T-helper 9 cell (primary cell): ENCODE results near the gene MAD1L1.
"Not testable (repeated sequence)": the region's sequence is repeated elsewhere in the genome, so short reads cannot be mapped to it uniquely, and the experiment has no call there.

Experiments used
- DNase-seq: peaks from one replicate; pipeline ENCODE4 v3.0.0-alpha.2; 2020

MAD1L1 gene

DNA sequence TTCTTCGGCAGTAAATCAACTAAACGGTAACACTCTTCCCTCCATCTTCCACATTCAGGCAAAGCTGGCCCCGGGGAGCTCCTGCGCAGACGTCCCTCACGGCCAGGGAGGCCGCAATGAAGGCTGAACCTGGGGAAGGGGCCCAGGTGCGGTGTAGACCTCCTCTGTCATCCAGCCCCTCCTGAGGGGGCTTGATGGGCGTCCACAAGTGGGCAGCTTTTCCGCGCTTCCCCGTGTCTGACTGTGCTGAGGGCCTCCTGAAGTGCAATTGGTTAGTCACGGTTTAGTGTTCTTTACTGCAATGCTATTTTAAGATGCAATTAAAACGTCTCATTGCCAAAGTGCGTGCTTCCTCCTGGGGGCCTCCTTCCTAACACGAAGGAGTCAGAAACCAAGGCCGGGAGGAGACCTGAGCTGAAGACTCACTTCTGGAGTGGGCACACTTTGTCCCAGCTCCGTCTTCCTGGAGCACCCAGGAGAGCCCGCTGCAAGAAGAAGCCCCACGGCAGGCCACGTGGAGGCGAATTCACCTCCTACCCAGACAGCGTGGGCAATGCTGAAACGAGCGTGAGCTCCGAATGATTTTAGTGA is 389.4 kb downstream of the MAD1L1 start:
- DNase-seq, result no peak

DNA sequence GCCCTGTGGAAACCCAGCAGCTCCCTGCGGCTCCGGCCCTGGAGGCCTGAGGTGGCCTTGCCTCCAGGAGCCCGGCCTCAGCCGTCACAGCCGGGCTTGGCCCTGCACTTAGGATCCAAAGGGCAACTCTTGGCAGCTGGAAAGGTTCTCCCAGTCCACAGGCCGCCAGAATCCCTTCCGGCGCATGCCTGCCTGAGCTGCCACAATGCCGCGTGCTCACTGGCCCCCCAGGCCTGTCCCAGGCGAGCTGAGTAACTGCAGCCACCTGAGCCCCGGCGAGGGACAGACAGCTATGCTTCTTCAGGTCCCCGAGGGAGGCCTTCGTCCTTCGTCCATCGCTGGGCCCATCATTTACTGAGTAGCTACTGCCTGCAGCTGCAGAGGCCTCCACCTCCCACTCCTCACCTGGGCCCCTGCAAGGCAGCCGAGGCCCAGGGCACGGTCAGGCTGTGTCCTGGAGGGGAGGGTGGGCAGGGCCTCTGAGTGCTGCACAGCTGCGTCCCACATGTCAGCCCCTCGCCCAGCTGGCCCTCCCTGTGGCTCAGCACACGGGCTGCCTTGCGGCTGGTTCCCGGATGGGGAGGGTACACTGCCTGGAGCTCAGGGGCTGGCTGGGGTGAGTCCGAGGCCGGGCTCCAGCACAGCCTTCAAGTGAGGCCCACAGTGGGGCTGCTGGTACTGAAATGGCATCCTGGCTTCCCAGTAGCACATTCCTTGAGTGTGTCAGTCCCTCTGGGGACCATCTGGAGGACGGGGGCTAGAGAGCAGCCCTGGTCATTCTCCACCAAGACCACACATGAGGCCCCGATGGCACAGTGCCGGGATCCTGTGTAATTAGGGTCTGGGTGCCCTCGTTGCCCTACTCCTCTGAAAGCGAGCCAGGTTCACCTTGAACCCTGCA is 390.2 kb downstream of the MAD1L1 start:
- DNase-seq, result no peak

DNA sequence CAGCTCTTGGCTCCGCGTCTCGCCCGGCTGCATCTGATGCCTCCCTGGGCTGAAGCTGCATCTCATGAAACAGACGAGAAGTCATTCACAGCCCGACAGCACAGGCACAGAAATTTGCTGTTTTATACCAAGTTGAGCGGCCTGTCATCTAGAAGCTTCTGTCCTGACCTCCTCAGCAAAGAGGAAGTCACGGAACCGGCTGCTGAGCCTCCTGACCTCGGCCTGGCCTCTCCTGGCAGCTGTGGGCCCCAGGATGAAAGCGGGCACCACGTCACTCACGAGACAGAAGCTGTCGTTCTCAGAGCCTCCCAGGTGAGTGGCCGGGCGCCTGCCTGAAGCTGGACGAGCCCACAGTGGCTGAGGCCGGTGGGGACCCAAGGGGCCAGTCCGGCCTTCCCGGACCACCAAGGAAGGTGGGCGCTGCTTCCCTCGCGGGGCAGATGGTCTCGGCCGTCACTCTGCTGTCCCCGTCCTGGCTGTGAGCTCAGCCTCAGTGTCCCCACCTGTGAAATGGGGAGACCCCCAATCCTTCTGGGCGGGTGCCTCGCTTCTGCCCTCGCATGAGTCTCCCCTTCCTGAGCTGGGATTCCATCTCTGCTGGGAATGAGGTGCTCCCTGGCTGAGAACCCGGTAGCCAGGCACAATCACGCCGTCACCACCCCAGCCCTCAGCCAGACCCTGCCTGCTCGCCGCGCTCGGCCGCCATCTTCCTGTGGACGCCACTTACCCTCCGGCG is 391.3 kb downstream of the MAD1L1 start:
- DNase-seq, result not testable (repeated sequence)

DNA sequence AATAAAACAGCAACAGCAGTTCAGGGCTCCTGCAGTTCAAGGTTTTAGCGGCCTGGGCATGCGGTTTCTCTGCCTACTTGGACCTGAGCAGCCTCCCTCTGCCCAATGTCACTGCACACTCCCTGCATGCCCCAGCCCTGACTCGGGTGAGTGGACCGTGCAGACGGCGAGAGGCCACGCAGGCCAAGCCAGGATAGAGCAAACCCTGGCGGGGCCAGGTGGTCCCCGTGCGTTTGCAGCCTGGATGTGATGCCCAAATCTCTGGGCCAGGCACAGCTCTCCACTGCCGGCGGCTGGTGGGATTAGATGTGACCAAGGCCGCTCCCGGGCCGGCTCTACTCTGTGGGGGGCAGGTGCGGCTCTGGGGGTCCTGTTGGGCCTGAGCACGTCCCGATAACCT is 392.0 kb downstream of the MAD1L1 start:
- not testable (repeated sequence) for DNase-seq

DNA sequence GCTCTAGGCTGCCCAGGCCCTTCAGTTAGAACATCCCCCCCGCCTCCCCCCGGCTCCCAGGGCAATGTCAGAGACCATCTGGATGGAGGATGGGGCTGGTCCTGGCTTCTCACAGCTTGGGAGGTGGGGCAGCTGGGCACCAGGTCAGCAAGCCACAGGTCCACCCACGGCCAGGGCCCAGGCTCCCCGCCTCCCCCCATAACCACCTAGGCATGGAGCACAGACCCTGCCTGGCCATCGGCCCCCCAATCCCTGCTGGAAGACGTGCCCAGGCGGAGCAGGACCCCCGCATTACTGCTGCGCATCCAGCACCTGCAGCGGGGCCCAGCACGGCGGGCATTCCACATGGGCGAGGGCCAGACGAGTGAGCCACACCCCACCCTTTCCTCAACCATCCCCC is 393.0 kb downstream of the MAD1L1 start:
- no peak for DNase-seq

DNA sequence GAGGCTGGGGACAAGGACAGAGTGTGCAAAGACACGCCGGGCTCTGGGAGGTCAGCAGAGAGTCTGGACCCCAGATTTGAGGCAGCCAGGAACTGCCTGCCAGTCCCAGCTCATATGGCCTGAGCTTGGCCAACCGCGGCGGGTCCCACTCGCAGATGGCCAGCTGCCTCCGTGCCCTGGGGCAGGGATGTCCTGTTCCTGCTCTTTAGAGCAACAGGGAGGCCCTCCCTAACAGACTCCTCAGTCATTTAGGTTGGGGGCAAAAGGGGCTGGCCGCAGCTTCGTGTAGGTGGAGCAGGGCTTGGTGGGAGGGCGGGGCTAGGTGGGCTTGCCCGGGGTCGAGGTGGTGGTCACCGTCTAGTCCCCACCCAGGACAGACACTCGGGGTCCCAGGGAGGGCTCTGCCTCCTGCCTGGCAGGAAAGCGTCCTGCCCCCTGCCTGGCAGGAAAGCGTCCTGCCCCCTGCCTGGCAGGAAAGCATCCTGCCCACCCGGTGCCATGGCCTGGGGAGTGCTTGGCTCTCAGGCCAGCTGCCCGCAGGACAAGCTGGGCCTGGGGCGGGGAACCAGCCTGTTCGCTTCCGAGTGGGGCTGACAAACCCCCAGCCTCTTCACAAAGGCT is 393.7 kb downstream of the MAD1L1 start:
- not testable (repeated sequence) for DNase-seq

DNA sequence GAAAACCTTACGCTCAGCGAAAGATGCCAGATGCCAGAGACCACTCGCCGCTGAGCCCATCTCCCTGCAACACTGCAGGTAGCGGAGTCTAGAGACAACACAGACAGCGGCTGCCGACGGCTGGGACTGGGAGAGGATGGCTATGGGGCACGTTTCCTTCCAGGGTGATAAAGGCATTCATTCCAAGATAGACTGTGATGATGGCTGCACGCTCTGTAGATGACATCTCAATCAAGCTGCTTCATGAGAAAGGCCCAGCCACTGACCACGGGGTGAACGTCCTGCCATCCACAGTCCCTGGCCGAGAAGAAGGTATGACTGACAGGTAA is 394.2 kb downstream of the MAD1L1 start:
- DNase-seq, result not testable (repeated sequence)

DNA sequence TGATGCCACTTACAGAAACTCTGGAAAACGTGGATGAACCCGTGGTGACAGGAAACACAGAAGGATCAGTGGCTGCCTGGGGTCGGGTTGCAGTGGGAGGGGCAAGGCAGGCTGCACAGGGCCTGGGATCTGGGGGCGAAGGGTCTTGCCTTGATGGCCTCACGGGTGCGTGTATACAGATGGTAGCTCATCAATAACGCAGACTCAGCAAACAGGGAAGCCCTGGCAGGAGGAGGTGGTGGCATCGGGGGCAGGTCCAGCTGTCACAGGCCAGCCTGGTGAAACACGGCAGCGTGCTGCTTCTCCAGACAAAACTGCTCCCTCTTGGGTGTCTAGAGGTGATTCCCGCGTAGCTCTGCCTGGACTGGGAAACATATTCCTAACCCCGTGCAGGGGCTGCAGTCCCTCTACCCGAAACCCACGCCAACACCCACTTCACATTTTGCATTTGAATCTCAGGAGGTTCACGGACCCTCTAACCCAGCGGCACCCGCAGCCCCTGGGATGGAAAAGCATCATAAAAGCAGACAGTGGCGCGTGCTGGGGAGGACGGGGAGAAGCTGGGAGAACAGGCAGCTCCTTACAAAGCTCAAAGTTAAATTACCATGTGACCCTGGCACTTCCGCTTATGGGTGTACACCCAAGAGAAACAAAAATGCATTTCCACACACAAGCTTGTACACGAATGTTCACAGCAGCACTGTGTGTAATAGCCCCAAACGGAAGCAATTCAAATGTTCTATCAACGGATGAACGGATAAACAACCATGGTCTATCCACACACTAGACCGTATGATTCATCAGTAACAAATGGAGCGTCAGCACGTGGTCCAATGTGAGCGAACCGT is 394.8 kb downstream of the MAD1L1 start:
- DNase-seq, result not testable (repeated sequence)

DNA sequence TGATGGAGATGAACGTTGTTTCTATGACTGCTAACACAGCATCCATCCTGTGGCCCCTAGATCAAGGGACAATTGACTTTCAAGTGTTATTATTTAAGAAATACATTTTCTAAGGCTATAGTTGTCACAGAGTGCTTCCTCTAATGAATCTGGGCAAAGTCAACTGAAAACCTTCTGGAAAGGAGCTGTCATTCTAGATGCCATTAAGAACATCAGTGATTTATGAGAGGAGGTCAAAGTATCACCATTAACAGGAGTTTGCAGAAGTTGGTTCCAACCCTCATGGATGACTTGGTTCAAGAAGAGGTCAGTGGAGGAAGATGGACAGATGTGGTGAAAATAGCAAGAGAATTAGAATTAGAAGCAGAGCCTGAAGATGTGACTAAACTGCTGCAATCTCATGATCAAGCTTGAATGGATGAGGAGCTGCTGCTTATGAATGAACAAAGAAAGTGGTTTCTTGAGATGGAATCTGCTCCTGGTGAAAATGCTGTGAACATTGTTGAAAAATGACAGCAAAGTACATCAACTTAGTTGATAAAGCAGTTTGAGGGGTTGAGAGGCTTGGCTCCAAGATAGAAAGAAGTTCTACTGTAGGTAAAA is 400.7 kb downstream of the MAD1L1 start:
- DNase-seq, result not testable (repeated sequence)

DNA sequence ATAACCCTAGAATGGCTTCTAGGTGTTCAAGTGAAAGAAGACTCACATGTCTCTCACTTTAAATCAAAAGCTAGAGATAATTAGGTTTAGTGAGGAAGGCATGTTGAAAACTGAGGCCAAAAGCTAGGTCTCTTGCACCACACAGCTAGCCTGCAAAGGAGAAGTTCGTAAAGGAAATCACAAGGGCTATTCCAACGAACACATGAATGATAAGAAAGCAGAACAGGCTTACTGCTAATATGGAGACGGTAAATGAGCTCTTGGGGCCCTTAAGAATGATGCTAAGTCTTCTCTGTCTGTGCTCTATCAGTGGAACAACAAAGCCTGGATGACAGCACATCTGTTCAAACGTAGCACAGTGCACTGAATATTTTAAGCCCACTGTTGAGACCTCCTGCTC is 401.3 kb downstream of the MAD1L1 start:
- DNase-seq, result not testable (repeated sequence)

DNA sequence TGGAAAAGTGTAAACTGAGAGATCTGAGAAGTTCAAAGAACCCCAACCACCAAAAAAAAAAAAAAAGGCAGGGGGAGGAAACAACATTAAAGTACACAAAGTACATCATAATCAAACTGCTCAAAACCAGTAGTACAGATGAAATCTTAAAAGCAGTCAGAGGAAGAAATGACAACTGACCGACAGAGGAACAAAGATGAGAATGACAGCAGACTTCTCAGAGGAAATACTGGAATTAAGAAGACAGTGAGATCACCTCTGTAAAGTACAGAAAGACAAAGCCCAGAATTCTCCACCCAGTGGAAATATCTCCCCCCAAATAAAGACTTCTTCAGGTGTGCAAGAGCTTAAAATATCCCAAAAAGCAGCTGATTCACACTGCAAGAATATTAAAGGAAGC is 403.1 kb downstream of the MAD1L1 start:
- DNase-seq, result not testable (repeated sequence)

DNA sequence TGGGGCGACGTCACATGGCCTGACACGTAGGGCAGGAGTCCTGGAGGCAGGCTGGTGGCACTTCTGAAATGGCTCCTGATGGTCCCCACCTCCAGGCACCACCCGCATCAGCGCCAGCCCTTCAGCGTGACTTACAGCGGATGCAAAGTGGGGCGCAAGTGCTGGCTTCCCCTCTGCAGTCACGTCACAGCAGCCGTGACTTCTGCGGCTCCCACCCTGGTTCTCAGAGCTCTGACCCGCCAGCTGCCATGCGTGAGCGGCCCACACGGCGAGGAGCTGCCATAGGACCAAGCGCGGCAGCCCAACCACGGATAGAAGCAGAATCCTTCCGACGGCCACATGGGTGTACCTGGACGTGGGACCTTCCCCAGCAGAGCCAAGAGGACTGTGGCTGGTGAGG is 403.6 kb downstream of the MAD1L1 start:
- DNase-seq, result no peak

DNA sequence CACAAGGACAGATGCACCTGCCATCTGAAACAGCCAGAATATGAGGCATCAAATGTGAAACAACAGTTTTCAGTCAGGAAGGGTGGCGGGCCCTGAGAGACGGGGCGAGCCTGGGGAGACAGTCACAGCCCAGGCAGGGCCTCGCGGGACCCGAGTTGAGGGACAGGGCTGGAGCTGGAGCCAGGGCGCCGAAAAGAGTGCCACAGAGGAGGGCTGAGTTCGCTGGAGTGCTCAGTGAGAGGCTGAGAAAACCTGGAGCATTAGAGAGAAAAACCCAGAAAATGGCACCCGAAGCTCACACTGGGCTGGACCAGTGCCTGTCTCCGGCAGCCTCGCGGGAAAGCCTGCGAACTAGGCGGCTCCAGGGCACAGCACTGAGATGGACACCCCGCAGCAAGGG is 404.6 kb downstream of the MAD1L1 start:
- not testable (repeated sequence) for DNase-seq

DNA sequence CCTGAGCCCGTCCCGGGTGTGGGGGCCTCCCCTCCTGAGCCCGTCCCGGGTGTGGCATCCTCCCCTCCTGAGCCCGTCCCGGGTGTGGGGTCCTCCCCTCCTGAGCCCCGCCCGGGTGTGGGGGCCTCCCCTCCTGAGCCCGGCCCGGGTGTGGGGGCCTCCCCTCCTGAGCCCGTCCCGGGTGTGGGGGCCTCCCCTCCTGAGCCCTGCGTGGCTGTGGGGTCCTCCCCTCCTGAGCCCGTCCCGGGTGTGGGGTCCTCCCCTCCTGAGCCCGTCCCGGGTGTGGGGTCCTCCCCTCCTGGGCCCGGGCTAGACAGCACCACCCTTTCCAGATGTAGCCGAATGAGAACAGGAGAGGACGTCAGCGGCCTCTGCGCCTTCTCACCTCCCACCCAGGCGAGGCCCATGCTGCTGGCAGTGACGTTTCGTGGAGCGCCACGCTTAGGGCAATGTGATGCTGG is 405.2 kb downstream of the MAD1L1 start:
- DNase-seq, result not testable (repeated sequence)

DNA sequence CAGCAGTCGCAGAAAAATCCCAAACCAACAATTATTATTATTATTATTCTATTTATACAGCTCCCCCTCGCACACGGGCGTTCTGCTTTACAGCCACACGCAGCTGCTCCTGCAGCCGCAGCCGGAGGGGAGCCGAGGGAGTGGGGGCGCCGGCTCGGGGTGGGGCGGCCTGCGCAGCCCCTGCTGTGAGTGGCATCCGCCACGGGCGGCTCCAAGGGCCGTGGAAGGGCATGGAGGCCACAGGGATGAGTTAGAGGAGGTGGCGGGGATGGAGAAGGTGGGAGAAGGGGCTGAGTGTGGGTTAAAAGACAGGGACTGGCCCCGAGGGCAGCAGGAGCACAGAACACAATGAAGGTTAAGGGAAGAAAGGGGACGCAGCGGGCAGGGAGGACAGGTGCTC is 405.8 kb downstream of the MAD1L1 start:
- DNase-seq, result not testable (repeated sequence)

DNA sequence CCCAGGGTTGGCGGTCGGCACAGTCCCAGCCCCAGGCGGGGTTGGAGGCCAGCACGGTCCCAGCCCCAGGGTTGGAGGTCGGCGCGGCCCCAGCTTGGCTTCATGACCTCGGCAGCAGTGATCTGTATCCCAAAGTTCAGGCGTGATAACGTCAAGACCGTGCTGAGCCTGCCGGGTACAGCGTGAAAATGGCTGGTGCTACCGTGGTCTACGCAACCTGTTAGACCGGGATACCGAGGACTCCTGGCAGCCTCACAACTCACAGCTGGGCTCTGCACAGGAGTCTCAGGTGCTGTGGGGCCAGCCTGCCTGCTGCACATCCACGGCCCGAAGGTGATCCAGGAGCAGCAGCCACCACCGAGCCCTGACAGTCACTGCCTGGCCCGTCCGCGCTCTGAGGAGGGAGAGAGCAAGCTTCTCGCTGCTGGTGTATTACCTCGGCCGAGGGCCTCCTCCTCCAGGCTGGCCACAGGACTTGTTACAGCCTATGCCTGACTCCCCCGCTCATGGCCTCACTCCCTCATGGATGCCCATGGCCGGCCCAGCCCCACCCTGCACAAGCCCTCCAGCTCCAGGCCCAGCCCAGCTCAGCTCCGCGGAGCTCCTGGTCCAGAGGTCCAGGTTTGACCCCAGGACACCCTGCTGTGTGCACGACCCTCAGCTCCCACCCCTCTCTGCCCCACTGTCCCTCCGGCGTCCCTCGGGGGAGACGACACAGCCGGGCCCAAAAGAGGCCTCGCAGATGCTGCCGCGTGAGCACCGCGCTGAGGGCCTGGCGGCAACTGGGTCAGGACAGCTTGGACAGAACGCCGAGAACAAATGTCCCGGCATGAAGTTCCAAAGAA is 406.6 kb downstream of the MAD1L1 start:
- no peak for DNase-seq

DNA sequence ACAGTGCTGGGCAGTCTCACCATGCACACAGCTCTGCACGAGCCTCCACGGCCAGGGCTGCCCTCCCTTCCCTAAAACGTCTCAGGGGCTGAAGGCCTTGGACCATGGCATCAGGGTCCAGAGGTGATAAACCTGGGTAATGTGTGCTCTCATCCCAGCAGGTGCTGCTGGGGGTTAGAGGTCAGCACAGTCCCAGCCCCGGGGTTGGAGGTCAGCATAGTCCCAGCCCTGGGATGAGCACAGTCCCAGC is 407.2 kb downstream of the MAD1L1 start:
- not testable (repeated sequence) for DNase-seq

DNA sequence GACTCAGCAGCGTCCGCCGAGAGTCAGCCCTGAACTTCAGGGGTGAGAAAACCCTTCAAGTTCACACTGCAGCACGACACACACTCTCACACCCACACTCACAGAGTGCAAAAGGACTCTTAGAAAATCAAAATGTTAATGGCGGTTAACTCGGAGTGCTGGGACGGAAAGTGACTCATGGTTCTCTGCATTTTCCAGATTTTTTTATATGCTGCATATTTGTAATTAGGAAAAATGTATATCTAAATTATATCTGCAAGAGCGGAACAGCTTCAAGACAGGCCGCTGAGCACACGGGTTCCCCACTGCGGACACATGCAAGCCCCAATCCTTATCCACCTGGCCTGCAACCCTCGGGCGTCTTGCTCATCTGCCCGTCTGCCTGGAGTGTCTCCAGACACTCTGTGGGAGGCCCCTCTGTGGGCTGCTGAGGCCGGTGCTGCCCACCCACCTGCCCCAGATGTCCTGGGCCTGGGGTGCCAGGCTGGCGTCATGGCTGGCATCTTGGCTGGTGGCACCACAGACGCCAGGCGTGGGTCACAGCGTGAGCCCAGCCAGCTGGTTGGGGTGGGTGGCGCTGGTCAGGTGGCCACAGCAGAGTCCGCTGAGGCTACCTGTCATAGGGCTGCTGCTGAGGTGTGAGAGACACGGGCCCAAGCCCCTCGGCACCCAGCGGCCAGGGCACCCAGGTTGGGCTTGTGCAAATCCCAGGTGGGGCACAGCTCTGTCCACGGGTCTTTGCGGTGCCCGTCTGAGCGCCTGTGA is 407.7 kb downstream of the MAD1L1 start:
- not testable (repeated sequence) for DNase-seq

DNA sequence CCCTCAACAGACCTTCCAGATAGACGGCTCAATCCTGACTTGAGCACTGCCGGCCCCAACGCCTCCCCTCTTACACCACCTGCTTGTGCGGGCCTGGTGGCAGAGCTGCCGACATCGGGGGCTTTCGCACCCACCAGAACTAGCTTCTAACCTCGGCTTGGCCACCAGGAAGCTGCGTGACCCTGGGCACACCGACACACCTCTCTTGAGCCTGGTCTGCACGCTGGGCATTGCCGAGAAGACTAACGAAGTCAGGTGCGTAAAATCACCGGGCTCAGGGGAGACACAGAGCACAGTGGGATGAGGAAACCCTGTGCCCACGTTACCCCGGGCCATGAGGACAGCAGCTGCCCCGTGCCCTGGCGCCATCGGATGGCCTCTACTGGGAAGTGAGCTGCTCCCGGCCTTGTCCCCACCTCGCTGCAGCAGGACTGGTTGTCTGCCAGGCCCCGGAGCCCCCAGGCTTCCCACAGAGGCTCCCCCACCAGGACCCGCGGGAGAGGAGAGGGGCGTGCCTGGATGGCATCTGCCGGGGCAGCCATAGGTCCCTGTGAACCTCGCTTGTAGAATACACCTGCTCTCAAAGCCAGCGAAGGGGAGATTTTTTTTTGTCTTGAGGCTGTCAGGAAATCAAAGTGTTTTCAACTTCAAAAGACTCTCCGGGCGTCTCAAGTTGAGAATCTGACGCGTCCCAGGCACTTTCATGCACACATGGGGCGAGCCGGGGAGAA is 408.4 kb downstream of the MAD1L1 start:
- DNase-seq, result not testable (repeated sequence)
